ENCODE data around the gene EBF3. TPM values are rescaled to one million over a fixed set of nuclear protein-coding genes. Genes with fewer than 3 reads are reported as not detected.

Gene EBF3
- total RNA-seq, 4 donors from 2014 or later: 1.5 to 4.1 (median 1.9) TPM; not detected in 1

- Histone ChIP-seq H3K4me1 (no peaks in the 10 kb centered on the region), H3K27ac (no peak overlapping the region), H3K27me3 (no peaks in the 10 kb centered on the region), H3K4me3 (no peak overlapping the region), H3K9me3 (no peaks in the 10 kb centered on the region), H3K36me3 (no peaks in the 10 kb centered on the region)
- no peak for DNase-seq
- TF ChIP-seq POLR2A (IDR thresholded peaks at IDR 0.05): no peak
- TF ChIP-seq CTCF (IDR thresholded peaks at IDR 0.05): no peak
These were observed 92.1 kb downstream of the EBF3 start for GRCh38 chr10:129871966-129872365.

GRCh38 chr10:129870961-129871621 lies 93.0 kb downstream of the EBF3 start:
- H3K27ac ChIP-seq: no peak overlapping the region
- no peak overlapping the region for H3K4me3 ChIP-seq
- H3K4me1 ChIP-seq: no peaks in the 10 kb centered on the region
- no peaks in the 10 kb centered on the region for H3K36me3 ChIP-seq
- TF ChIP-seq POLR2A (IDR thresholded peaks at IDR 0.05): no peak
- no peak for TF ChIP-seq CTCF (IDR thresholded peaks at IDR 0.05)
- no peaks in the 10 kb centered on the region for H3K27me3 ChIP-seq
- DNase-seq: no peak
- H3K9me3 ChIP-seq: no peaks in the 10 kb centered on the region

GRCh38 chr10:129870474-129870757 lies 93.7 kb downstream of the EBF3 start:
- no peak for DNase-seq
- H3K4me3 ChIP-seq: no peak overlapping the region
- H3K9me3 ChIP-seq: no peaks in the 10 kb centered on the region
- no peak overlapping the region for H3K27ac ChIP-seq
- H3K27me3 ChIP-seq: no peaks in the 10 kb centered on the region
- H3K36me3 ChIP-seq: no peaks in the 10 kb centered on the region
- H3K4me1 ChIP-seq: no peaks in the 10 kb centered on the region
- TF ChIP-seq POLR2A (IDR thresholded peaks at IDR 0.05) (no peak), CTCF (IDR thresholded peaks at IDR 0.05) (no peak)

GRCh38 chr10:129869596-129870473 lies 94.2 kb downstream of the EBF3 start:
- TF ChIP-seq CTCF (IDR thresholded peaks at IDR 0.05) (no peak), POLR2A (IDR thresholded peaks at IDR 0.05) (no peak)
- Histone ChIP-seq H3K27me3 (no peaks in the 10 kb centered on the region), H3K4me3 (no peak overlapping the region), H3K27ac (no peak overlapping the region), H3K36me3 (no peaks in the 10 kb centered on the region), H3K4me1 (no peaks in the 10 kb centered on the region), H3K9me3 (no peaks in the 10 kb centered on the region)
- DNase-seq: no peak

GRCh38 chr10:129868449-129869035 lies 95.5 kb downstream of the EBF3 start:
- no peak for TF ChIP-seq CTCF (IDR thresholded peaks at IDR 0.05)
- TF ChIP-seq POLR2A (IDR thresholded peaks at IDR 0.05): no peak
- no peaks in the 10 kb centered on the region for H3K27me3 ChIP-seq
- no peak overlapping the region for H3K4me3 ChIP-seq
- H3K4me1 ChIP-seq: no peaks in the 10 kb centered on the region
- H3K36me3 ChIP-seq: no peaks in the 10 kb centered on the region
- no peaks in the 10 kb centered on the region for H3K9me3 ChIP-seq
- no peak overlapping the region for H3K27ac ChIP-seq
- DNase-seq: no peak

Data from Peyer's patch (tissue), 4 donors.